Limb (tissue), 2 donors: Measurements from ENCODE around the gene ARSJ.
A peak's percentile ranks its signal among the peaks of the same experiment; 100 is the strongest.

Experiments
- DNase-seq, 2 donors: peaks; one replicate each; pipeline ENCODE4 v3.0.0-alpha.2; 2016; ENCODE audit errors: extremely low spot score in 2 of 2

The ARSJ gene

DNA sequence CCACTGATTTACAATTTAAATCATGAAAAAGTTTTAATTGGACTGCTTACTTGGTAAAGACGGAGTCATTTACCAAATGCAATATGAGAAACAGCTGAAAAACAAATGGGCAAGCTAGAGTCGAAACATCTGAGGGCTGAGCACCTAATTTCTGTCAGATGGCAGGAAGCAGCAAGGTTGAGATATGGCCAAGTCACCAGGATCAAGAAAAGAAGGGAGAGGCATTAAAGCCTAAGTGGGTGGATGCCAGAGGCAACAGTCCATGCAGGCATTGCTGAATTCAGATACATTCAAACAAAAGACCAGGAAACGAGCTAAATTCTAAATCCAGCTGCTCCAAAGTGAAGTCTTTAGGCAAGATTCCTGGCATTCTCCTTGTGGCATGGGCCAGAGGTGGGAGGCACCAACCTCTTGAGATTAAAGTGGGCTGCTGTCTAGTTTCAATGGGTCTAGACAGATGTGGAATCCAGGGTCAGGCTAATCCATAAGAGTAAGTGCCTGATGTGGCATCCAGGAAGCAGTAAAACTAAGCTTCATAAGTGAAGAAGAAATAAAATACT lies 8.0 kb upstream of the ARSJ start:
- DNase-seq = no peak

GRCh38 chr4:113982181-113982580 lies 2.7 kb upstream of the ARSJ start:
- DNase-seq = no peak

DNA sequence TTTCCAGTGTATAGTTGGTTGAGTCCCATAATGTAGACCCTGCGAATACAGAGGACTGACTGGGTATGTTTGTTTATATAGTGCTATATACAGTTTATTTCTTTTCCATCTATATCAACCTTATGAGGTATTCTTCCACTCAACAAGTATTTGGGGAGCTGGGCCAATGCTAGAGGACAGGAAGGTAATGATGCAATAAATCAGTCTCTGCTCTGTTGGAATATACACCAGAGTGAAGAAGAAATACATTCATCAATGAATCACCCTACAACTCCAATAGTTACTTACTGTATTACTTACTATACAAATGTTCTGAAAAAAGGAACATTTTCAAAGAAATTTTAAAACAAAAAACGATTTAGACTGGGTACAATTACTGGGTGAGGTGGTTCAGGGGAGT lies 2.1 kb upstream of the ARSJ start:
- no peak for DNase-seq

DNA sequence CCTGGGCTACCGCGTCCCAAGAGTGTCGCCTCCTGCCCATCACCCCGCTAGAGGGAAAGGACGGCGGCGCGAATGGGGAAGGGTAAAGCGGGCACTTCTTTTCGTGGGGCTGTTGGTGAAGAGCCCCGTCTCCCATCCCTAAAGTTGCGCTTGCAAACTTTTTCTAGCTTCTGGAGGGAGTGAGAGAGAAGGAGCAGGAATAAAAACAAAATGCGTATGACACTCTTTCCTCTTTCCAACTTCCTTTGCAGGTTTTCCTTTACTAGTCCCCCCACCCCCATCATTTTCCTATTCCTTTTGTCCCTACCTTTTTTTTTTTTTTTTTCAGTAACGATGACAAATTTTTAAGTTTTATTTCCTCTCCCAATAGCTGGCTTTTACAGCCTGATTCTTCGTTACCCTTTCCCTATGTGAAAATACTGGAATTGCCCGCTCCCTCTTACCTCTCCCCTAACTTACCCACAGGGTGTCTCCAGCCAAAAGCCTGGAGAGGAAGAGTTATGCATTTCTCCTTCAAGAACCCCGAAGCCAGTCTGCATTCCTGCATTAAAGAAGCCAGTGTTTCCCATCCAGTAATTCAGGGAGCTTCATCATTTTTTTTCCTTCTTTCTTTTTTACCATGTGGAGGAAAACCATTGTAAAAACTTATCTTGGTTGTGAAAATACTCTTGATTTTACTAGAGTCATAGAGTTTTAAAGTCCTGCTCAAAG lies 613 bp upstream of the ARSJ start:
- peak in 1 of 2 donors; percentile 21 for DNase-seq

- peak; percentile 27 to 57 for DNase-seq
Observed at GRCh38 chr4:113978561-113979147, 793 bp downstream of the ARSJ start.

DNA sequence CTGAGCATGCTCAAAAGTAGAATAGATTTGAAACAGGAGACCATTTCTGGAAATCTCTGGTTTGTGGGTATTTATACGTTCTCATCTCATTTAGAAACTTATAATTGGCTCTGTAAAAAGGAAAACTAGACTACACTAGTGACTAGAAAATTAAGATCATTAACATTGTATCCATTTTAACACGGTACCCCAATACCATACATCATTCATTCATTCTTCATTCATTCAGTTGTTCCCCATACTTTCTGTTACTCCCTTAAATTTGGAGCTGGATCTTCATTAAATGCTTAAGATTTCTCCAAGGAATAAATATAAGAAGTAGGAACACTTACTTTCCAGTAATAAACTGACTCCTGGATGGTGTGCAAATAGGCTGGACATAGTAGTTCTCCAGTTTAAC lies 1.3 kb downstream of the ARSJ start:
- DNase-seq = no peak

DNA sequence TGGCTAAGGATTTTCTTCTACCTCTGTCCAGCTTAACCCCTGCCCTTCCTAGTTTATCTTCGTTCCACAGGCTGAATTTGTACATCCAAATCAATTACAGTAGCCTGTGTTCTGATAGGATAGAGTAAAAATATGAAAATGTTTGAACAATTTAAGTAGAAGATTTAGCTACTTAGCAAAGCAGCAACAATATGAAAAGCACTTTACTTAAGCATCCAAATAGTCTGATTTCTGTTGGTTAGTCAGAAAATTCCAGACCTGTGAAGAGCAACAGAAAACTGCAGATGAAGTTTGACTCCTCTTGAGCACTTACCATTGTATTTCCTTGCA lies 2.0 kb downstream of the ARSJ start:
- no peak for DNase-seq

DNA sequence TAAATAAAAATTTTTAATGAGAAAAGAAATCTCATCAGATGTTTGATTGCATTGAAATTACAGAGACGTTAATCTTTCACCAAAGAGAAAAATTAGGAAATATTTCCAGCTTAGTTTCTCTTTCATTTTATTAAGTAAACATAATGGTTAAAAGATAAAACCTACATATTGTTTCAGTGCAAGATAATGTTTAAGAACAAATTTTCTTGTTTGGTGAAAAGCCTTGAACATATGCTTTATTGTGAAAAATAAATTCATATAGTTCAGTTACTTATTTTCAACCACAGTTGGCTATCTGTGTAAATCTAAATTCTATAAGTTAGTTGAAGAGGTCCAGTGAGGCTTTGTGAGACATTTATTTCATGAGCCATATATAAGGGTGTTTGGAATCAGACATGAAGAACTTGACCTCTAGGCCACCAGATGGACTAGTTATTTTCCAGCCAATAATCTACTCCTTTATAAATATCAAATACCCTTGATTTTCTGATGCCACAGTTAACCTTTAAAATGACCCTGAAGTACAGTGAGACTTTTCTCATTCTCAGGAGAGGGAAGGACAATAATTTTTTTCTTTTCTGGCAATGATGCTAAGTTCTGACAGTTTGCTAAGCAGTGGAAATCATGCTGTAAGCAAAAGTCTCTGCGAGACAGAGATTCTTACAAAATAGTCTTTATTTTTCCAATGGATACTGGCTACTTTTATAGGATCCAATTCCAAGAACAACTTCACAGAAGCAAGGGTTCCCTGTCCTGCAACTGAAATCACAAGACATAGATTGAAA lies 2.5 kb downstream of the ARSJ start:
- DNase-seq = peak in 1 of 2 donors; percentile 8

GRCh38 chr4:113975578-113975977 lies 3.9 kb downstream of the ARSJ start:
- DNase-seq = no peak

DNA sequence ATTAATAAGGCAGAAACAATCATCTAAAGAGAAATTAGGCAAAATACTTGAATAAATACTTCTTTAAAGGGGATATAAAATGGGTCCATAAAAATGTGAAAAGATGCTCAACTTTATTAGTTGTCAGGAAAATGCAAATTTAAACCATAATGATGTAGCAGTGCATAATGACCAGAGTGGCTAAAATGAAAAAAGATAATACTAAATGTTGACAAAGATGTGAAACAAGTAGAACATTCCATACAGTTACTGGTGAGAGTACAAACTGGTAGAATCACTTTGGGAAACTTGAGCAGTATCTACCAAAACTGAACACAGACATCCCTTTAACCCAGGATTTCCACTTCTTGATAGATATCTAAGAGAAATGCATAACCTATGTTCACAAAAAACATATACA lies 5.0 kb downstream of the ARSJ start:
- DNase-seq = no peak

GRCh38 chr4:113973345-113973744 lies 6.1 kb downstream of the ARSJ start:
- DNase-seq = no peak

DNA sequence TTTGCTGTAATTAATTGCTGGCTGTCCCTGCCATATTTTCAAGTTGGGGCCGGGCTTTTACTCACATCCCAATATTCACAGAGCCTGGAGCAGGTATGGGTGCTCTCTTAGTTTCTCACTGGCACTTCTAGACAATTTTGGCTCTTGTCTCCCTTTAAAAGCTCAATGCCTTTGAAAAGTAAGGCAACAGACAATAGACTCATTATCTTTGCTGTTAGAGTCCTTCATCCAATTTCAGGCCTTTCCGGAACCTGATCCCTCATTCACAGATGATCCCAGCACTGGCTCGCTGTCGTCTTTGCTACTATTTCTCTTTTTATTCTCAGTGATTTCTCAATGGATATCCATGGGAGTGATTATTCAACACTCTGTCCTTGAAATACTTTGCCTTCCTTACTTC lies 6.7 kb downstream of the ARSJ start:
- DNase-seq = no peak

GRCh38 chr4:113971706-113972360 lies 7.6 kb downstream of the ARSJ start:
- no peak for DNase-seq

GRCh38 chr4:113969709-113970334 lies 9.6 kb downstream of the ARSJ start:
- DNase-seq = no peak

- DNase-seq = no peak
Observed at GRCh38 chr4:113968473-113968872, 11.0 kb downstream of the ARSJ start.

GRCh38 chr4:113967687-113968086 lies 11.8 kb downstream of the ARSJ start:
- no peak for DNase-seq

- no peak for DNase-seq
Observed at GRCh38 chr4:113962719-113963265, 16.7 kb downstream of the ARSJ start.

DNA sequence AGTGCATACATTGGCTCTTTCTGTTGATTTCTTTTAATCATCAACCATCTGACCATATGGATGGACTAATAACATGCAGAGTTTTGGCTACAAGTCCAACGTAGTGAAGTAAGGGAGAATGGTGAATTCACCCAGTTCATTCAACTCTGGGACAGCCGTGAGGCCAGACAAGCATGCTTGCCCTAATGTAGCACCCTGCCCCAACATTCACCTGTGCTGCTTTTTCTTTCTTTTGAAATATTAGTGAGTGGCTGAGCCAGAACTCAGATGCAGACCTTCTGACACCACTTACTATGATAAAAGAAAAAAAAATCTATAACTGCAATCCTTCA lies 17.5 kb downstream of the ARSJ start:
- DNase-seq = no peak

DNA sequence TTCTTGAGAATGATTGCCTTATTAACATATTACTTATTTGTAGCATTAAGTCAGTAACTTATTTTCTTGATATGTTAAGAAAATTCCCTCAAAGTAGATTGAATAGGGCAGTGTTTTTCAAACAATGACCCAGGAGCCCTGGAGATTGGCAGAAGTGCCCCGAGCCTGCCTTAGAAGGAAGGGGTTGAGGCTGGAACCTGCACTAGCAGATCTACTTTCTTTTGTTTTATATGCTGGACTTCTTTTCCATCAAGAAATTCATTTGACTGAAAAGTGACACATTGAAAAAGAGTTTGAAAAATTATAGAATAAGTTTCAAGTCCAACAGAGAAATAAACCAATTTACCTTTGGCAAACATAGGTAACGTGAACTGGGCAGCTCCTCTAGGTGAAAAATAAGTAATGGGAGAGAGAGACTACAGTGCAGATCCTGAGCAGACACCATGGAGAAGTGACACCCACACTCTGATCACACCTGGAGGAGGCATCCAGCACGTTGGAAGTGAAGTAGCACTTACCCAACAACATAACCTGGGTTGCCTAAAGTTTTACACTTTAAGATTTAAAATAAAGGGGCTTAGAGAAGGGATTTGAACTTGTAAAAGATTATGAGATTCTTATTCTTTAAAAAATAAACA lies 18.6 kb downstream of the ARSJ start:
- no peak for DNase-seq

DNA sequence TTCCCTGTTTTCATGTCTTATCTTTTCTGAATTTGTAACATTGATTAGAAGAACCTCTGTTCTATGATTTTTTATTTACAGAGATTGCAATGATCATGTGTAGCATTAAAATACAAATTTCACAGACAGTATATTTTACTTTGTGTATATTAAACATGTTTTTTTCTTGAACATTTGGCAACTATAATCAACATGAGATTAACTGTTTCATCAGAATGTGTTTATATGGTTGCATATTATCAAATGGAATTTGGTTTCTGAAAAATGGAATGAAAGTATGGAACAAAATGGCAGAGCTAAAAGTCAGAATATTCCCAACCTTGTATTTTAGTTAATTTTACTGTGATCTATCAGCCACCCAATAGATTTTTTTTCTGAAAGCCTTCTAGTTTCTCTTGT lies 19.9 kb downstream of the ARSJ start:
- DNase-seq = no peak
